ENCODE data around the gene FARSB. TPM values are rescaled to one million over a fixed set of nuclear protein-coding genes. Genes with fewer than 3 reads are reported as not detected.

FARSB gene
- polyA plus RNA-seq, 3 donors = 5.8 to 10.9 (median 8.4) TPM

DNA sequence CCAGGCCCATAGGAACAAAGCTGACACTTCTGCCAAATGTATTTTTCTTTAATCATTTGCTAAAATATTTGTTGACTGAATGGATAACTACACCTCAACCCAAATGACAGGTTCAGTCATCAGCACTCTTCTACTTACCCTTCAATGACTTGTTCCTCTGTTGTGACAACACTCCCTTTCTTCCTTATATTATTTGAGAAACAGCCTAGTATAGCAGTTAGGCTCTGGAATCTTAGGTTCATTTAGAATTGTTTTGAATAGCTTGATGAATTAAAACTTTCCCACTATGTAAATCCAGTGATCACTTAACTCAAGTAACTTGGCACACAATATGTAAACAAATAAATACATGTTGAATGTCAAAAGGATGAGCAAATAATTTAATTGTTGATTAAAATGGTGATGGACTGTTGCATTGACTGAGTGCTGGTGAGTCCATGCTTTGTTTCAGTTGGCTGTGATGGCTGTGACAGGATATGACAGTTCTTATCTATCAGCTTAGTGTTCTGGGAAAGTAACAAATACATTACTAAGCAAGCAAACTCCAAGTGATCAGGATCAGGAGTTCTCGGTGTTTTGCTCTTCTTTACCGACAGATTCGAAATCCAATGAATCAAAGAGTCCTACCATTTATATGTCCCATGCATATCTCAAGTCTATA is 12.7 kb upstream of the FARSB start:
- no peaks in the 10 kb centered on the region for H3K79me2 ChIP-seq (ENCODE audit: insufficient read depth, low read length)
- H4K20me1 ChIP-seq (ENCODE audit: insufficient read depth, low read length) = no peaks in the 10 kb centered on the region
- H3K9me3 ChIP-seq (replicated peaks in 1 of 2; ENCODE audit: control insufficient read depth in 1 of 2, insufficient read depth in 1 of 2, low read length in 2 of 2) = no peaks in the 10 kb centered on the region
- H3K4me1 ChIP-seq (ENCODE audit: control insufficient read depth in 1 of 2, insufficient read depth in 2 of 2, low read length in 2 of 2) = peaks cover 59 to 71% of the 10 kb centered on the region in 2 donors
- peaks cover 5 to 12% of the 10 kb centered on the region in 2 donors for H3K27me3 ChIP-seq (ENCODE audit: control insufficient read depth in 2 of 2, insufficient read depth in 2 of 2, low read length in 2 of 2)
- DNase-seq = no peak
- peak overlapping the region; percentile 44 for H3K4me2 ChIP-seq (replicated peaks; ENCODE audit: extremely low read depth, low read length, poor library complexity, severe bottlenecking)
- Mint-ChIP-seq H3K4me3 (no peak overlapping the region), H3K36me3 (peaks cover 0 to 13% of the 10 kb centered on the region in 2 donors), H3K9me3 (peaks cover 0 to 2% (median 0%) of the 10 kb centered on the region in 7 donors), H3K4me1 (peaks cover 62% of the 10 kb centered on the region), H3K27me3 (ENCODE audit: low read depth in 3 of 3) (peaks cover 5 to 20% (median 8%) of the 10 kb centered on the region in 3 donors), H3K27ac (peak overlapping the region; percentile 80 to 96 (median 88))
- no peak overlapping the region for H3K9ac ChIP-seq (ENCODE audit: insufficient read depth, low read length, poor library complexity, severe bottlenecking)
- peak overlapping the region; percentile 17 to 84 for H3K27ac ChIP-seq (ENCODE audit: low read depth in 1 of 2, low read length in 2 of 2)
- WGBS (ENCODE audit: insufficient coverage) = 100% methylated on average over 3 of the region's 3 CpGs
- H3K4me3 ChIP-seq (replicated peaks in 1 of 3; ENCODE audit: low read depth in 2 of 3, low read length in 3 of 3) = peak overlapping the region in 1 of 3 experiments; percentile 25
- TF ChIP-seq, protein P1, sequence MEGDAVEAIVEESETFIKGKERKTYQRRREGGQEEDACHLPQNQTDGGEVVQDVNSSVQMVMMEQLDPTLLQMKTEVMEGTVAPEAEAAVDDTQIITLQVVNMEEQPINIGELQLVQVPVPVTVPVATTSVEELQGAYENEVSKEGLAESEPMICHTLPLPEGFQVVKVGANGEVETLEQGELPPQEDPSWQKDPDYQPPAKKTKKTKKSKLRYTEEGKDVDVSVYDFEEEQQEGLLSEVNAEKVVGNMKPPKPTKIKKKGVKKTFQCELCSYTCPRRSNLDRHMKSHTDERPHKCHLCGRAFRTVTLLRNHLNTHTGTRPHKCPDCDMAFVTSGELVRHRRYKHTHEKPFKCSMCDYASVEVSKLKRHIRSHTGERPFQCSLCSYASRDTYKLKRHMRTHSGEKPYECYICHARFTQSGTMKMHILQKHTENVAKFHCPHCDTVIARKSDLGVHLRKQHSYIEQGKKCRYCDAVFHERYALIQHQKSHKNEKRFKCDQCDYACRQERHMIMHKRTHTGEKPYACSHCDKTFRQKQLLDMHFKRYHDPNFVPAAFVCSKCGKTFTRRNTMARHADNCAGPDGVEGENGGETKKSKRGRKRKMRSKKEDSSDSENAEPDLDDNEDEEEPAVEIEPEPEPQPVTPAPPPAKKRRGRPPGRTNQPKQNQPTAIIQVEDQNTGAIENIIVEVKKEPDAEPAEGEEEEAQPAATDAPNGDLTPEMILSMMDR (IDR thresholded peaks at IDR 0.05) = no peak
- no peak overlapping the region for H2AFZ ChIP-seq (ENCODE audit: insufficient read depth, low read depth, low read length, poor library complexity, severe bottlenecking)
- H3K36me3 ChIP-seq (replicated peaks in 1 of 2; ENCODE audit: control insufficient read depth in 1 of 2, insufficient read depth in 2 of 2, low read length in 2 of 2) = no peaks in the 10 kb centered on the region
- intact Hi-C loops (cut with micrococcal nuclease) = loop anchor here in 1 of 2 donors (5.0 kb wide), 1 partner anchor 39 kb away; no protein-coding TSS in a partner anchor

DNA sequence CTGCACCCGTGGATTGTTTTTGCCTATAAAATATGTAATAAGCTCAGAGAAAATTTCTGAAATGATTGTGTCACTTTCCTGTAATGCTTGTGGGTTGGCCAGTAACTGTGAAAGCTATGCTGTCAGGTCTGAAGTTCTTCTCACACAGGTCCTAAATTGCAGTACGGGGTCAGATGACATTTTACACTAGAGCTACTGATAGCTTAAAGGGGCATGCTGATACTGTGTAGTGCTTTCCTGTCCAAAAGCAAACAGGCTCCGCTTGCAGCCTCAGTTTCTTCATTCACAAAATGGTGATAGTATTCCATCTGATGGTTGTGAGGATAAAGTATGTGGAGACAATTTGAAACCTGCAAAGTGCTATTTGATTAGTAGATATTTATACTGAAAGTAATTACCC is 7.6 kb upstream of the FARSB start:
- H3K9ac ChIP-seq (ENCODE audit: insufficient read depth, low read length, poor library complexity, severe bottlenecking) = no peak overlapping the region
- peaks cover 29 to 39% of the 10 kb centered on the region in 2 donors for H3K4me1 ChIP-seq (ENCODE audit: control insufficient read depth in 1 of 2, insufficient read depth in 2 of 2, low read length in 2 of 2)
- intact Hi-C loops (cut with micrococcal nuclease) = no loop called here
- no peaks in the 10 kb centered on the region for H3K27me3 ChIP-seq (ENCODE audit: control insufficient read depth in 2 of 2, insufficient read depth in 2 of 2, low read length in 2 of 2)
- no peak for DNase-seq
- no peak overlapping the region for H3K4me2 ChIP-seq (replicated peaks; ENCODE audit: extremely low read depth, low read length, poor library complexity, severe bottlenecking)
- Mint-ChIP-seq H3K36me3 (peaks cover 0 to 10% of the 10 kb centered on the region in 2 donors), H3K27me3 (ENCODE audit: low read depth in 3 of 3) (peaks cover 0 to 3% (median 0%) of the 10 kb centered on the region in 3 donors), H3K27ac (no peak overlapping the region), H3K4me1 (peaks cover 33% of the 10 kb centered on the region), H3K4me3 (no peak overlapping the region), H3K9me3 (peaks cover 0 to 2% (median 0%) of the 10 kb centered on the region in 7 donors)
- WGBS (ENCODE audit: insufficient coverage) = 20% methylated on average over 1 of the region's 3 CpGs
- peak overlapping the region; percentile 78 for H2AFZ ChIP-seq (ENCODE audit: insufficient read depth, low read depth, low read length, poor library complexity, severe bottlenecking)
- H3K79me2 ChIP-seq (ENCODE audit: insufficient read depth, low read length) = no peaks in the 10 kb centered on the region
- H3K36me3 ChIP-seq (replicated peaks in 1 of 2; ENCODE audit: control insufficient read depth in 1 of 2, insufficient read depth in 2 of 2, low read length in 2 of 2) = no peaks in the 10 kb centered on the region
- TF ChIP-seq, protein P1 (IDR thresholded peaks at IDR 0.05) = no peak
- H3K9me3 ChIP-seq (replicated peaks in 1 of 2; ENCODE audit: control insufficient read depth in 1 of 2, insufficient read depth in 1 of 2, low read length in 2 of 2) = no peaks in the 10 kb centered on the region
- H4K20me1 ChIP-seq (ENCODE audit: insufficient read depth, low read length) = no peaks in the 10 kb centered on the region
- H3K27ac ChIP-seq (ENCODE audit: low read depth in 1 of 2, low read length in 2 of 2) = peak overlapping the region in 1 of 2 donors; percentile 45
- H3K4me3 ChIP-seq (replicated peaks in 1 of 3; ENCODE audit: low read depth in 2 of 3, low read length in 3 of 3) = no peak overlapping the region

Measured in CD14-positive monocyte (primary cell).